NCI-H345 treated with DMSO at 0.1 percent for 48 hours (cell line): ENCODE measurements around the gene HTRA2.
A peak's percentile ranks its signal among the peaks of the same experiment; 100 is the strongest.
"Not testable (repeated sequence)": the region's sequence is repeated elsewhere in the genome, so short reads cannot be mapped to it uniquely, and the experiment has no call there.

ENCODE experiments used
- DNase-seq: peaks from one replicate; lab custom pipeline; 2025; ENCODE audit not compliant: unreplicated experiment; lab: John Stamatoyannopoulos, UW

Gene HTRA2

GRCh38 chr2:74529357-74530238 is at the start of gene HTRA2, which contains the start of gene AUP1:
HTRA2 (plus strand) TSS chr2:74529933; CDS start chr2:74530007, 74 bp downstream.
AUP1 (minus strand) TSS chr2:74529706; CDS start chr2:74529629, 77 bp downstream.
- peak; percentile 96 for DNase-seq

GRCh38 chr2:74481431-74481830 is 48.3 kb upstream of the HTRA2 start:
- DNase-seq, result no peak

GRCh38 chr2:74481961-74482800 is 47.6 kb upstream of the HTRA2 start:
- DNase-seq, result no peak

- DNase-seq, result peak; percentile 95
Observed at GRCh38 chr2:74482801-74483674, 46.7 kb upstream of the HTRA2 start, which contains the start of the genes CCDC142 and TTC31. CCDC142 (minus strand) TSS chr2:74482998; CDS start chr2:74482837, 161 bp downstream. TTC31 (plus strand) TSS chr2:74483081; CDS start chr2:74483096, 15 bp downstream.

- not testable (repeated sequence) for DNase-seq
Observed at GRCh38 chr2:74483675-74484164, 46.0 kb upstream of the HTRA2 start.

GRCh38 chr2:74486141-74486540 is 43.6 kb upstream of the HTRA2 start:
- DNase-seq, result no peak

GRCh38 chr2:74488643-74489481 is 40.9 kb upstream of the HTRA2 start:
- no peak for DNase-seq

GRCh38 chr2:74489906-74490305 is 39.8 kb upstream of the HTRA2 start:
- DNase-seq, result no peak

GRCh38 chr2:74491648-74492544 is 37.8 kb upstream of the HTRA2 start:
- no peak for DNase-seq

GRCh38 chr2:74493546-74493945 is 36.2 kb upstream of the HTRA2 start:
- no peak for DNase-seq

- DNase-seq, result no peak
Observed at GRCh38 chr2:74495440-74495839, 34.3 kb upstream of the HTRA2 start.

GRCh38 chr2:74496997-74497776 is 32.5 kb upstream of the HTRA2 start:
- no peak for DNase-seq

- DNase-seq, result no peak
Observed at GRCh38 chr2:74497777-74498499, 31.8 kb upstream of the HTRA2 start.

GRCh38 chr2:74498500-74499266 is 31.1 kb upstream of the HTRA2 start:
- DNase-seq, result no peak

- no peak for DNase-seq
Observed at GRCh38 chr2:74499267-74499939, 30.3 kb upstream of the HTRA2 start, which contains the start of gene LBX2. LBX2 (minus strand) TSS chr2:74499603; CDS start chr2:74499537, 66 bp downstream.
